Stimulated activated naive CD8-positive, alpha-beta T cell treated with anti-CD3 and anti-CD28 coated beads, Interleukin-15, amount 100 ng/mL, for 72 hours (primary cell): Measurements from ENCODE around the gene MAN1C1.

Experiments
- ATAC-seq: fragments of 150-1000 bp; cut with Tn5 transposase; 2 replicates; pipeline ENCODE4 v1.10.0; 2021; ENCODE audit warnings: mild to moderate bottlenecking, moderate library complexity
- DNase-seq, 2 donors: peaks; one replicate each; pipeline ENCODE4 v3.0.0; 2021 to 2022
- H3K27ac Mint-ChIP-seq, 2 donors: one replicate each; pipeline ENCODE4 v1.8.0; 2022; ENCODE audit warnings: mild to moderate bottlenecking in 2 of 2, mixed read lengths in 2 of 2, moderate library complexity in 2 of 2
- H3K27me3 Mint-ChIP-seq: one replicate; pipeline ENCODE4 v1.8.0; 2022; ENCODE audit warnings: mixed read lengths
- H3K4me1 Mint-ChIP-seq: one replicate; pipeline ENCODE4 v1.8.0; 2022; ENCODE audit warnings: mild to moderate bottlenecking, mixed read lengths
- H3K4me3 Mint-ChIP-seq, 2 donors: one replicate each; pipeline ENCODE4 v1.8.0; 2022; ENCODE audit warnings: mild to moderate bottlenecking in 2 of 2, mixed read lengths in 2 of 2, moderate library complexity in 1 of 2
- H3K9me3 Mint-ChIP-seq, 2 donors: one replicate each; pipeline ENCODE4 v1.8.0; 2022; ENCODE audit warnings: mixed read lengths in 2 of 2

Gene MAN1C1

DNA sequence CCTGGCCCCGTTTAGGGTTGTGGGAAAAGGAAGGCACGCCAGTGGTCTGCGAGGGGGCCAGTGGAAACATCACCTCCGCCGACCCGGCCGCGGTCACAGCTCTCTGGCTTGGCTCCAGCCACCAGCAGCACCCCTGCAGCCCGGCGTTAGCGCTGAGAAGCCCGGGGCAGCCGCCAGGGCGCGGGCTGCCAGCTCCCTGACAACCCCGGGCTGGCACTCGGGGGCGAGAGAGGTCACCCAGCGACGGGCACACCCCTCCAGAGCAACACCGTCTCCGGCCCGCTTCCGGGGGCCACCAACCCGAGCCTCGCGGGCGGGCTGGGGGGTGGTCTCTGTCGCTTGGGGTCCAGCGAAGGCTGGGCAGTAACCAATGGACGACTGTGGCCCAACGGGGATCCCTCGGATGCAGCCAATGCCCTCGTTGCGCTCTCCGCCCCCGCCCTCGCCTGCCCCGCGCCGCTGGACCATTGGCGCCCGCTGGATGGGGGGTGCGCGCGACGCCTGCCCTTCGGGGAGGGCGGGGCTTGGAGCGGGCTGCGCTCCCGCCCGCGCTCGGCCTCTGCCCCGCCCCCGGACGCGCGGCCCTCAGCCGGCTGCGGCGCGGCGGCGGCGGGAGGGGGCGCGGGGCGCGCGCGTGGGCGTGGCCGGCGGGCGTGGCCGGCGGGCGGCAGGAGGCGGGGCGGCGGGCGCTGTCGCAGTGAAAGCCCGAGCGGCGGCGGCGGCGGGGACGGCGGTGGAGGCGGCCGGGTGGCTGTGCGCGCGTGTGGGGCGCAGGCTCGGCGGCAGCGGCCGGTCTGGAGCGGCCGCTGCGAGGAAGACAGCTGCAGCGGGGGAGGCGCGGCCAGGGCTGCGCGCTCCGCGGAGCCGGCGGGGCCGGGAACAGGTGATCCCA is at the start of gene MAN1C1:
MAN1C1 (plus strand) TSS at position 697 of the 892 bp plus-strand sequence. CDS start 1,007 bp downstream, outside the sequence.
- Mint-ChIP-seq H3K9me3 (no peaks in the 10 kb centered on the region), H3K27ac (peak within 1 kb of the TSS in 1 of 2 donors; percentile 31), H3K27me3 (peaks cover 12% of the 10 kb centered on the region), H3K4me1 (peaks cover 70% of the 10 kb centered on the region), H3K4me3 (peak within 1 kb of the TSS; percentile 68 to 90)
- DNase-seq (peak; percentile 73 to 86), ATAC-seq (peak; percentile 62)

- DNase-seq (no peak), ATAC-seq (no peak)
- Mint-ChIP-seq H3K4me3 (peak overlapping the region; percentile 58 to 63), H3K9me3 (no peaks in the 10 kb centered on the region), H3K27me3 (no peaks in the 10 kb centered on the region), H3K4me1 (peaks cover 91% of the 10 kb centered on the region), H3K27ac (peak overlapping the region; percentile 14 to 68)
Measured at GRCh38 chr1:25567710-25568089, 48.9 kb upstream of the MAN1C1 start.

DNA sequence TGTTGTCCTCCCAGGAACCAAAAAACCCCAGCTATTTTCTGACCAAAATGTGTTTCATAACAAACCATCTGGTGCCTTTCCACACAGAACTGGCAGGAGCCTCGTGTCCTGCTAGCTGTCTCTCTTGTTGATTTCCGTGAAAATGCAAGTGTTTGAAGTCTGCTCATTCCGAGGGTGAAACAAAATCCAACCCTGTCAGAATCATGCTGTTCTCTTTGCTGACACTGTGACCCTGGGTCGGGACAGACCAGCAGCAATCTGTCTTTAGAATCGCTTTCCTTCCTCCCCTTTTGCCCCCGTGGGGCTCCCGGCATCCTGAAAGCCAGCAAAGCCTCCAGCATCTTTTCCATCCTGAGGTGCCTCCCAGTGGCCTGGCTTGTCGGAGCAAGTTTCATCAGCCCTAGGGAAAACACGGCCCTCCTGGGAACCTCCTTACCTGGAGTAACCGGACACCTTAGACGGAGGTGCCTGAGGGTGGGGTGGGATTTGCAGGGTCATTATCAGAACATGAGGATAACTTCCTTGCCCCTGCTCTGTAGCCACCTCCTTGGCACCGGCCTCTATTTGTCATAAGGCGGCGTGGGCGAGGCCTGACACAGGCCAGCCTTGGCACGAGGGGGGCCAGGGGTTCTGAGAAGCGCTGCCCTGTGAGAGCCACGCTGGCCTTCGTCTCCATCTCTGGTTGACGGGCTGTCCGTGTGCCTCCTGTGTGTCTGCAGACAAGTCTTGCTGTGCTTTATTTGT is 48.3 kb upstream of the MAN1C1 start:
- Mint-ChIP-seq H3K4me1 (peaks cover 91% of the 10 kb centered on the region), H3K27me3 (no peaks in the 10 kb centered on the region), H3K27ac (peak overlapping the region; percentile 68 to 77), H3K9me3 (no peaks in the 10 kb centered on the region), H3K4me3 (peak overlapping the region; percentile 58 to 63)
- ATAC-seq (no peak), DNase-seq (no peak)

GRCh38 chr1:25568834-25569596 is 47.6 kb upstream of the MAN1C1 start:
- H3K27me3 Mint-ChIP-seq: no peaks in the 10 kb centered on the region
- H3K27ac Mint-ChIP-seq: peak overlapping the region; percentile 41 to 77
- no peaks in the 10 kb centered on the region for H3K9me3 Mint-ChIP-seq
- ATAC-seq: peak; percentile 68
- DNase-seq: peak in 1 of 2 donors; percentile 56
- H3K4me3 Mint-ChIP-seq: peak overlapping the region; percentile 38 to 63
- H3K4me1 Mint-ChIP-seq: peaks cover 92% of the 10 kb centered on the region

- DNase-seq (no peak), ATAC-seq (no peak)
- H3K4me1 Mint-ChIP-seq: peaks cover 92% of the 10 kb centered on the region
- no peak overlapping the region for H3K27ac Mint-ChIP-seq
- no peaks in the 10 kb centered on the region for H3K27me3 Mint-ChIP-seq
- no peaks in the 10 kb centered on the region for H3K9me3 Mint-ChIP-seq
- no peak overlapping the region for H3K4me3 Mint-ChIP-seq
Measured at GRCh38 chr1:25569597-25570396, 46.8 kb upstream of the MAN1C1 start.

- ATAC-seq (no peak), DNase-seq (no peak)
- Mint-ChIP-seq H3K4me3 (no peak overlapping the region), H3K27me3 (no peaks in the 10 kb centered on the region), H3K4me1 (peaks cover 81% of the 10 kb centered on the region), H3K9me3 (no peaks in the 10 kb centered on the region), H3K27ac (peak overlapping the region in 1 of 2 donors; percentile 67)
Measured at GRCh38 chr1:25570798-25571521, 45.6 kb upstream of the MAN1C1 start.

- H3K4me1 Mint-ChIP-seq: peaks cover 75% of the 10 kb centered on the region
Measured at GRCh38 chr1:25571522-25571970, 45.0 kb upstream of the MAN1C1 start.

GRCh38 chr1:25572107-25572506 is 44.5 kb upstream of the MAN1C1 start:
- H3K27me3 Mint-ChIP-seq: no peaks in the 10 kb centered on the region
- no peak for ATAC-seq
- no peak for DNase-seq
- H3K4me3 Mint-ChIP-seq: no peak overlapping the region
- H3K4me1 Mint-ChIP-seq: peaks cover 69% of the 10 kb centered on the region
- no peaks in the 10 kb centered on the region for H3K9me3 Mint-ChIP-seq
- no peak overlapping the region for H3K27ac Mint-ChIP-seq

More at GRCh38 chr1:25571522-25571970, 45.0 kb upstream of the MAN1C1 start:
- no peak for DNase-seq
- peak overlapping the region in 1 of 2 donors; percentile 67 for H3K27ac Mint-ChIP-seq
- no peaks in the 10 kb centered on the region for H3K27me3 Mint-ChIP-seq
- H3K9me3 Mint-ChIP-seq: no peaks in the 10 kb centered on the region
- no peak overlapping the region for H3K4me3 Mint-ChIP-seq
- ATAC-seq: no peak

- Mint-ChIP-seq H3K4me1 (peaks cover 61% of the 10 kb centered on the region), H3K27me3 (no peaks in the 10 kb centered on the region), H3K27ac (peak overlapping the region; percentile 31 to 84), H3K9me3 (no peaks in the 10 kb centered on the region), H3K4me3 (peak overlapping the region in 1 of 2 donors; percentile 9)
- ATAC-seq (peak; percentile 60), DNase-seq (peak in 1 of 2 donors; percentile 49)
Measured at GRCh38 chr1:25572708-25573590, 43.6 kb upstream of the MAN1C1 start.

DNA sequence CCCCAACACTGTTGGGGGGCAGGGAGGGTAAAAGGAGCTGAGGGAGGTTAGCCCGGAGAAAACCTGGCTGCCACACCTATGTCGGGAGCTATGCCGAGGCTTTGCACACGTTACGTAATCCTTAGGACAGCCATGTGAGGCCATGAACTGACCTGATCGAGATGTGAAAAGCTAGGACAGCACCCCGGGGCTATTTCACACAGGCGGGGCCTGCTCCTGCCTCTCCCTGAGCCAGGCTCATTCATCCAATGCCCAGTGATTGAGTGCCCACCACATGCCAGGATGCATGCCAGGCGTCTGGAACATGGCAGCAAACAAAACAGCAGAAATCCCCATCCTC is 43.0 kb upstream of the MAN1C1 start:
- DNase-seq (peak in 1 of 2 donors; percentile 4), ATAC-seq (no peak)
- no peaks in the 10 kb centered on the region for H3K9me3 Mint-ChIP-seq
- H3K27me3 Mint-ChIP-seq: no peaks in the 10 kb centered on the region
- H3K27ac Mint-ChIP-seq: no peak overlapping the region
- peaks cover 55% of the 10 kb centered on the region for H3K4me1 Mint-ChIP-seq
- H3K4me3 Mint-ChIP-seq: no peak overlapping the region

GRCh38 chr1:25573961-25574360 is 42.6 kb upstream of the MAN1C1 start:
- H3K4me3 Mint-ChIP-seq: no peak overlapping the region
- peaks cover 51% of the 10 kb centered on the region for H3K4me1 Mint-ChIP-seq

DNA sequence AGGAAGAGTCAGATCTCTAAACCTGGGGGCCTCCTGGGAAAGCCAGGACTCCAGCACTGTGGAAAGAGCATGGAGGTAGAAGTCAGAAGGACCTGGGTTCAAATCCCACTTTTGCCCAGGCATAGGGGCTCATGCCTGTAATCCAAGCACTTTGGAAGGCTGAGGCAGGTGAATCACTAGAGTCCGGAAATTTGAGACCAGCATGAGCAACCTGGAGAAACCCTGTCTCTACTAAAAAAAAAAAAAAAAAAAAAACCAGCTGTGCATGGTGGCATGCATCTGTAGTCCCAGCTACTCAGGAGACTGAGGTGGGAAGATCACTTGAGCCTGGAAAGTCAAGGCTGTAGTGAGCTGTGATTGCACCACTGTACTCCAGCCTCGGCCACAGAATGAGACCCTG is 41.4 kb upstream of the MAN1C1 start:
- Mint-ChIP-seq H3K27ac (peak overlapping the region in 1 of 2 donors; percentile 31), H3K4me3 (no peak overlapping the region), H3K9me3 (no peaks in the 10 kb centered on the region), H3K27me3 (no peaks in the 10 kb centered on the region), H3K4me1 (peaks cover 39% of the 10 kb centered on the region)
- DNase-seq (no peak), ATAC-seq (no peak)

More at GRCh38 chr1:25573961-25574360, 42.6 kb upstream of the MAN1C1 start:
- H3K9me3 Mint-ChIP-seq: no peaks in the 10 kb centered on the region
- ATAC-seq (no peak), DNase-seq (no peak)
- H3K27me3 Mint-ChIP-seq: no peaks in the 10 kb centered on the region
- H3K27ac Mint-ChIP-seq: no peak overlapping the region

DNA sequence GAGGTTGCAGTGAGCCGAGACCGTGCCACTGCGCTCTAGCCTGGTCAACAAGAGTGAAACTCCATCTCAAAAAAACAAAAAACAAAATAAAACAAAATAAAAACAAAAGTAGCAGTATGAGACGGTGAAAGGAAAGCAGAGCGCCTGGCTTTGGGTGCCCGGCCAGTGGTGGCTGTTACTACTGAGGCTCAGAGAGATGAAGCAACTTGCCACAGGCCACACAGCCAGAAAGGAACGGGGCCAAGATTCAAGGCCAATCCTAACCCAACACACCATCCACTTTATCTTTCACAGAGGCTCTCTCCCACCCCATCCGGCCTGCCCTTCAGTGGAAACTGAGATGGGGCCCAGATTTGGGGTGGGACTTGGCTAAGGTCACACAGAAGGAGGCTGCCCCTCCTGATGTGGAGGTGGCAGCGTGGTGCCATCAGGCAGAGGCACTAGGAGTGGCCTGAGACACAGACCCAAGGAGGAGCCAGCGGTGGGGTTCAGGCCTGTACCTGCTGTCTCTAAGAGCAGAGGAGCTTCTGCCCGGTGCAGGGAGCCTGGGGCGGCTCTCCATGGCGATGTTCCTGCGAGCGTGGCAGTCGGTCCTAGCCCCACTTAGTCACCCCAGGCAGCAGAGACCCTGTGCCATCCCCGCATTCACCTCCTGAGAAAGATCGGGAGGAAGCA is 40.0 kb upstream of the MAN1C1 start:
- Mint-ChIP-seq H3K27me3 (no peaks in the 10 kb centered on the region), H3K4me1 (peaks cover 36% of the 10 kb centered on the region), H3K4me3 (no peak overlapping the region), H3K27ac (peak overlapping the region in 1 of 2 donors; percentile 46), H3K9me3 (no peaks in the 10 kb centered on the region)
- ATAC-seq (no peak), DNase-seq (no peak)
